GM18517 (cell line): ENCODE data around the gene FBXL14.
A peak's percentile ranks its signal among the peaks of the same experiment; 100 is the strongest.
"Not testable (repeated sequence)": the region's sequence is repeated elsewhere in the genome, so short reads cannot be mapped to it uniquely, and the experiment has no call there.

Experiments
- ATAC-seq: cut with Tn5 transposase; IDR thresholded peaks from one replicate; pipeline ENCODE4 v1.9.1; 2021; ENCODE audit warnings: mild to moderate bottlenecking, moderate library complexity; ENCODE audit not compliant: unreplicated experiment

Gene FBXL14

GRCh38 chr12:1620092-1620491, 25.7 kb upstream of the FBXL14 start:
- ATAC-seq, result no peak

GRCh38 chr12:1619587-1619986, 25.2 kb upstream of the FBXL14 start:
- no peak for ATAC-seq

GRCh38 chr12:1619159-1619558, 24.8 kb upstream of the FBXL14 start:
- no peak for ATAC-seq

- no peak for ATAC-seq
Observed at GRCh38 chr12:1618489-1618888, 24.1 kb upstream of the FBXL14 start.

GRCh38 chr12:1616233-1617066, 22.1 kb upstream of the FBXL14 start:
- ATAC-seq, result no peak

- no peak for ATAC-seq
Observed at GRCh38 chr12:1614360-1614759, 20.0 kb upstream of the FBXL14 start.

- no peak for ATAC-seq
Observed at GRCh38 chr12:1613860-1614259, 19.5 kb upstream of the FBXL14 start.

- ATAC-seq, result no peak
Observed at GRCh38 chr12:1611803-1612572, 17.6 kb upstream of the FBXL14 start.

GRCh38 chr12:1610072-1610643, 15.8 kb upstream of the FBXL14 start:
- ATAC-seq, result no peak

- no peak for ATAC-seq
Observed at GRCh38 chr12:1608713-1609119, 14.3 kb upstream of the FBXL14 start.

- ATAC-seq, result no peak
Observed at GRCh38 chr12:1607940-1608712, 13.7 kb upstream of the FBXL14 start.

- ATAC-seq, result peak; percentile 56
Observed at GRCh38 chr12:1606021-1606622, 11.7 kb upstream of the FBXL14 start.

GRCh38 chr12:1605129-1606020, 11.0 kb upstream of the FBXL14 start:
- no peak for ATAC-seq

GRCh38 chr12:1604464-1604863, 10.1 kb upstream of the FBXL14 start:
- ATAC-seq, result no peak

GRCh38 chr12:1603269-1603993, 9.1 kb upstream of the FBXL14 start:
- no peak for ATAC-seq

GRCh38 chr12:1602706-1603105, 8.3 kb upstream of the FBXL14 start:
- not testable (repeated sequence) for ATAC-seq

- ATAC-seq, result no peak
Observed at GRCh38 chr12:1598757-1599156, 4.4 kb upstream of the FBXL14 start.

- ATAC-seq, result no peak
Observed at GRCh38 chr12:1595690-1596347, 1.4 kb upstream of the FBXL14 start.
